Effector memory CD8-positive, alpha-beta T cell (primary cell): ENCODE results near the gene RTN4R.
"Not testable (repeated sequence)": the region's sequence is repeated elsewhere in the genome, so short reads cannot be mapped to it uniquely, and the experiment has no call there.

Source experiments
- ATAC-seq: fragments of 150-1000 bp; cut with Tn5 transposase; replicated peaks from 2 replicates; pipeline ENCODE4 v1.10.0; 2021; ENCODE audit warnings: mild to moderate bottlenecking, moderate library complexity
- DNase-seq, 3 experiments: peaks; one replicate each; pipeline ENCODE4 v3.0.0; 2021
- H3K27ac Mint-ChIP-seq, 2 donors: one replicate each; pipeline ENCODE4 v1.8.0; 2022; ENCODE audit warnings: mild to moderate bottlenecking in 2 of 2, mixed read lengths in 2 of 2, moderate library complexity in 2 of 2
- H3K27me3 Mint-ChIP-seq, 2 donors: one replicate each; pipeline ENCODE4 v1.8.0; 2022; ENCODE audit warnings: mixed read lengths in 2 of 2
- H3K36me3 Mint-ChIP-seq: one replicate; pipeline ENCODE4 v1.8.0; 2022; ENCODE audit warnings: mild to moderate bottlenecking, moderate library complexity, mixed read lengths; ENCODE audit not compliant: insufficient read depth
- H3K4me1 Mint-ChIP-seq, 2 donors: one replicate each; pipeline ENCODE4 v1.8.0; 2022; ENCODE audit warnings: low read depth in 2 of 2, mixed read lengths in 2 of 2
- H3K4me3 Mint-ChIP-seq, 2 donors: one replicate each; pipeline ENCODE4 v1.8.0; 2022; ENCODE audit warnings: mild to moderate bottlenecking in 2 of 2, mixed read lengths in 2 of 2, moderate library complexity in 2 of 2
- H3K9me3 Mint-ChIP-seq, 2 donors: one replicate each; pipeline ENCODE4 v1.8.0; 2022; ENCODE audit warnings: mixed read lengths in 2 of 2
- total RNA-seq, 9 experiments: gene quantifications; one replicate each; lab custom pipeline; 2026; lab: John Stamatoyannopoulos, UW

Gene RTN4R
- total RNA-seq, result 0.49 to 3.0 (median 0.85) reads per million in 9 experiments

- Mint-ChIP-seq H3K27me3 (no peaks in the 10 kb centered on the region), H3K4me1 (peaks cover 8 to 12% of the 10 kb centered on the region in 2 donors), H3K4me3 (peak within 1 kb of the TSS; percentile 80 to 83), H3K9me3 (no peaks in the 10 kb centered on the region), H3K27ac (no peak within 1 kb of the TSS), H3K36me3 (no peaks in the 10 kb centered on the region)
- DNase-seq, result peak; percentile 51 to 62 (median 58)
- peak; percentile 88 for ATAC-seq
These were observed at the start of gene RTN4R for GRCh38 chr22:20268279-20269012. RTN4R (minus strand) TSS chr22:20268318; CDS start chr22:20268092, 226 bp downstream.

DNA sequence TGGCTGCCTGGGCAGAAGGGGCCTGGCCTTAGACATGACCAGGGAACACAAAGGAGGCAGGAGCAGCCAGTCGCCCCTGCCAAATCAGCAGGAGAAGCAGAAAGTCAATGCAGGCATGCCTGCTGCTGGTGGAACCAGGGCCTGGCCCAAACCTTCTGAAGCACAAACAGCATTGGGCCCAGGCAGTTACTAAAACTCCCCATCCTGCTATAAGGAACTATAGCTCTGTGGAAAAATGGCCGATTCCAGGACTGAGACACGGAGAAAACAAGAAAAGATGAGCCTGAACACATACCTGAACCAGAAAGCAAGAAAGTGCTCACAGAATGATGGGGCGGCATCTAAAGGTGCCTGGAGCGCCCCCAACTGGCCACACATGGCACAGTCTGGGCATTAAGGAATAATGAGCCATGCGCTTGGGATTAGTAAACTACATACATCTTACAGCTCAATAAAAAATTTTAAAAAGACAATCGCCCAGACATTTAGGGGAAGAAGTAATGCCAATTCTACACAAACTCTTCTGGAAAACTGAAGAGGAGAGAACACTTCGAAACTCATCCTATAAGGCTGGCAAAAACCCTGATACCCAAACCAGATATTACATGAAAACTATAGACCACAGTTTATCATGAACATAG, 49.4 kb upstream of the RTN4R start:
- not testable (repeated sequence) for H3K9me3 Mint-ChIP-seq, H3K27me3 Mint-ChIP-seq, ATAC-seq
- peak overlapping the region; percentile 64 to 96 for H3K4me3 Mint-ChIP-seq
- peaks cover 35 to 37% of the 10 kb centered on the region in 2 donors for H3K4me1 Mint-ChIP-seq
- peak overlapping the region in 1 of 2 donors; percentile 67 for H3K27ac Mint-ChIP-seq
- DNase-seq, result peak in 2 of 3 experiments; percentile 26 to 30
- peaks cover 11% of the 10 kb centered on the region for H3K36me3 Mint-ChIP-seq

DNA sequence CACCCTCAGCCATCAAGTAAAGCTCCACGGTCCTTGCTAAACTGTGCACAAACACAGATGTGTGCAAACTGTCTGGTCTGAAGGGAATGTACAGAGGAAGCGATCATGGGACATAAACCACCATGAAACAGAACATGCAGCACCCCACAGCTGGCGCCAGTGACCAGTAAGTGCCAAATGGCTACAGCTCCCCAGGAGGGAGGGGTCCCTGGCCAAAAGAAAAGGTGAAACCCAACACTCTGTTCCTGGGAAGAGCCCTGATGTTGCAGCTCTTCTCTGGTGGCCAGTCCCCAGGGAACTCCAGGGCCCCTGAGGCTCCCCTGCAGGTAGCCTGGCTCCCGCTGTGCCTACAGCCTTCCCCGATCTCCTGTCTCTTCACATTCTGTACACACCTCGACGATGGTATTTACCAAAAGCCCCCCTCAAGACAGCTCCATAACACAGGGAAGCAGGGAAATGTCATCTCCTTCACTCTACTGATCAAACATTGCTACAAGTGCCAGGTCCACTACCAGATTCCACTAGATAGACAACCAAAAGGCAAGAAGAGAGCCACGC, 48.8 kb upstream of the RTN4R start:
- Mint-ChIP-seq H3K36me3 (peaks cover 11% of the 10 kb centered on the region), H3K9me3 (no peaks in the 10 kb centered on the region), H3K4me3 (no peak overlapping the region), H3K27ac (peak overlapping the region in 1 of 2 donors; percentile 67), H3K27me3 (no peaks in the 10 kb centered on the region), H3K4me1 (peaks cover 32 to 33% of the 10 kb centered on the region in 2 donors)
- ATAC-seq (no peak), DNase-seq (no peak)

GRCh38 chr22:20316217-20316843, 48.2 kb upstream of the RTN4R start:
- no peak for DNase-seq
- Mint-ChIP-seq H3K36me3 (peaks cover 13% of the 10 kb centered on the region), H3K9me3 (no peaks in the 10 kb centered on the region), H3K27ac (peak overlapping the region in 1 of 2 donors; percentile 67), H3K4me1 (peaks cover 28% of the 10 kb centered on the region in 2 donors), H3K4me3 (no peak overlapping the region), H3K27me3 (no peaks in the 10 kb centered on the region)
- no peak for ATAC-seq

DNA sequence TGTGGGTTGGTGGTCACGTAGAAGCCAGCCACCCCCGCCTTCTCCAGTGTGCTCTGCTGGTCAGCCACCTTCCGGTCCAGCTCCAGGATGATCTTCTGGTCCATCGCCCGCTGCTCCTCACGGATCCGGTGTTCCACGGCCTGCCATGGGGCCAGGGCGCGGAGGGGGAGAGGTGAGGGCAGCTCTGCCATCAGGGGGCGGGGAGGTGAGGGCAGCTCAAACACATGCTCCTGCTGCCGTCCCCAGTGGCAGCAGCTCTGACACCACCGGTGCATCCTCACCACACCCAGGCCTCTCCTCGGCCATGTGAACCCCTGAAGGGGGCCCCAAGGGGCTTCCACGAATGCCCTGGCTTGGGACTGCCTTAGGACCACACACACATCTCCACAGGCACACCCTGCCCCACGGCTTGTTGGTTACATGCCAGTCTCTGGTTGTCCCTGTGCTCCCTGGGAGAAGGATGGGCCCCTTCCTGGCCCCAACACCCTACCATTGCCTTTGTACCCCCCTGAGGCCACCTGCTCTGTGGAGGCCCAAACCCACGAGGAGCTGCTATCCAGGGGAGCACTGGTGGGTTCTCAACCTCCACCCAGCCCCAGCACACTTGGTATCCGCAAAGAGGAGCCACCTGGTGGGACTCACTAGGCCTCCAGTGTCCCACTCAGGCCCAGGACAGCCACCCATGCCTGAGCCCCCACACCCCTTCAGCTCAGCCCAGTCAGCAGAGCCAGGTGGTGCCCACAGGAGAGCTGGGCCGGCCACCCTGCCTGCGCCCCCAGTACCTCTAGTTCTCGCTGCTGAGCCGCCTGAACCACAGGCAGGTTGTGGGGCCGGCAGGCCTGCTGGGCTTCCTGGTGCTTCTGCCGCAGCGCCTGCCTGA, 47.5 kb upstream of the RTN4R start:
- DNase-seq (no peak), ATAC-seq (no peak)
- Mint-ChIP-seq H3K27ac (no peak overlapping the region), H3K4me3 (no peak overlapping the region), H3K4me1 (peaks cover 21 to 22% of the 10 kb centered on the region in 2 donors), H3K9me3 (no peaks in the 10 kb centered on the region), H3K27me3 (no peaks in the 10 kb centered on the region), H3K36me3 (peaks cover 13% of the 10 kb centered on the region)

GRCh38 chr22:20314741-20315336, 46.7 kb upstream of the RTN4R start:
- peaks cover 19 to 20% of the 10 kb centered on the region in 2 donors for H3K4me1 Mint-ChIP-seq
- not testable (repeated sequence) for H3K36me3 Mint-ChIP-seq, ATAC-seq, H3K4me3 Mint-ChIP-seq, DNase-seq, H3K9me3 Mint-ChIP-seq, H3K27ac Mint-ChIP-seq, H3K27me3 Mint-ChIP-seq

GRCh38 chr22:20314206-20314605, 46.1 kb upstream of the RTN4R start:
- peaks cover 16 to 17% of the 10 kb centered on the region in 2 donors for H3K4me1 Mint-ChIP-seq
- H3K9me3 Mint-ChIP-seq, ATAC-seq, H3K36me3 Mint-ChIP-seq, H3K27me3 Mint-ChIP-seq, H3K27ac Mint-ChIP-seq, DNase-seq, H3K4me3 Mint-ChIP-seq: not testable (repeated sequence)

GRCh38 chr22:20313306-20314077, 45.4 kb upstream of the RTN4R start:
- peaks cover 14% of the 10 kb centered on the region in 2 donors for H3K4me1 Mint-ChIP-seq
- not testable (repeated sequence) for ATAC-seq, H3K27ac Mint-ChIP-seq

DNA sequence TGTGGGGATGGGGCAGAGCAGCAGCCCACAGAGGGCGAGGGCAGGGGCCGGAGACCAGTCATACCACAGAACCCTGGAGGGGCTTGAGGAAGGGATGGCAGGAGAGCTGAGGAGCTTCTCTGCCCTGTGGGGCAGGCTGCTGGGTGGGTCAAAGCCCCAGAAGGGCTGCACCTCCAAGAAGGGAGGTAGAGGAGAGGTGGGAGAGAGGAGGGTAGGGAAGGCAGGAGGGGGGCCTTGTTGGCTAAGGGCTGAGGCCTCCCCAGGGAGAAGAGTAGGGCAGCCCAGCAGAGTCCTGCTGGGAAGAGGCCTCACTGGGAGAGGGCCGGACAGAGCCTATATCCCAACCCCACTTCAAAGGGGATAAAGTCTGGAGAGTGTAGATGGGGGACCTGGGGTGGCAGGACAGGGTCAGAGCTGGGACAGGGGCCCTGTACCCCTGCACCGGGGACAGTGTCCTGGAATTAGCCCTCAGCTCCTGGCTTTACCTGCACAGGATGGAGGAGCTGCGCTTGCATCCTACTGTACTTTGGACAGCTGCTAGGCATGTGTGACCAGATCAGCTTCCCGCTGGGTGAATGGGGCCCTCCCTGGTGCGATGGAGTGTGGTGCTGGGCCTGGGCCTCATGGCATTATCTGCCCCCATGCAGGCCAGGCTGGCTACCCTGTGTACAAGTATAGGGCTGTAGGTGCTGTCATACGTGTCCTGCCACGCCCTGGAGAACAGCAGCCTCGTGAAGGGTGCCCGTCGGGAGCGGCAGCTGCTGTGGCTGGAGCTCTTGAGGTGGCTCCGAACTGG, 44.5 kb upstream of the RTN4R start:
- peaks cover 5% of the 10 kb centered on the region for H3K36me3 Mint-ChIP-seq
- H3K27me3 Mint-ChIP-seq, result no peaks in the 10 kb centered on the region
- H3K9me3 Mint-ChIP-seq, result no peaks in the 10 kb centered on the region
- DNase-seq (no peak), ATAC-seq (no peak)
- H3K4me1 Mint-ChIP-seq, result peaks cover 7% of the 10 kb centered on the region in 2 donors
- H3K27ac Mint-ChIP-seq, result no peak overlapping the region
- no peak overlapping the region for H3K4me3 Mint-ChIP-seq

More at GRCh38 chr22:20313306-20314077, 45.4 kb upstream of the RTN4R start:
- not testable (repeated sequence) for H3K36me3 Mint-ChIP-seq, H3K9me3 Mint-ChIP-seq, H3K4me3 Mint-ChIP-seq, H3K27me3 Mint-ChIP-seq, DNase-seq

GRCh38 chr22:20311249-20312062, 43.3 kb upstream of the RTN4R start:
- H3K4me3 Mint-ChIP-seq, H3K27me3 Mint-ChIP-seq, ATAC-seq, H3K4me1 Mint-ChIP-seq, DNase-seq, H3K9me3 Mint-ChIP-seq, H3K36me3 Mint-ChIP-seq: not testable (repeated sequence)
- peak overlapping the region in 1 of 2 donors; percentile 58 for H3K27ac Mint-ChIP-seq

DNA sequence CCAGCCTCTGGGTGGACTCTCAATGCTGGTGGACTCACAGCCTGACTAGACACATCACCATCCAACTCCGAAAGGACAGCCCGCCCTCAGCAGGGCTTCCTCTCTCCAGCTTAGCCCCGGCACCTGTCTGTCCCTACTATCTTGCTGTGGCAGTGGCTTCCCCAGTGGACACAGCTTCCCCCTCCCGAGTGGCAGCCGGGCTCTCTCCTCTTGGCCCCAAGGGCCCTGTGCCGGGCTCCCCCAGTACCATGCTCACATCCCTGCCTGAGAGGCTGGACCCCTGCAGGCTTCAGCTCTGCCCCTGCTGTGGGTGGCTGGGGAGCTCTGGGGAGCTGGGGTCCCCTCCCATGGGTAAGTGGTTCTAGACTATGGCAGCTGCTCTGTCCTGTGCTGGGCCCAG, 42.7 kb upstream of the RTN4R start:
- H3K27me3 Mint-ChIP-seq, H3K36me3 Mint-ChIP-seq, ATAC-seq, H3K4me1 Mint-ChIP-seq, DNase-seq, H3K9me3 Mint-ChIP-seq, H3K27ac Mint-ChIP-seq, H3K4me3 Mint-ChIP-seq: not testable (repeated sequence)
